ENCODE results near the gene JPH2. TPM values are rescaled to one million over a fixed set of nuclear protein-coding genes. Genes with fewer than 3 reads are reported as not detected.

The JPH2 gene
- total RNA-seq, 2 donors from 2014 or later, result 29.1 to 31.1 TPM

- no peak for DNase-seq (ENCODE audit: low spot score)
These were observed 119.3 kb downstream of the JPH2 start for GRCh38 chr20:44067650-44068081.

GRCh38 chr20:44066645-44067606, 120.1 kb downstream of the JPH2 start:
- no peak overlapping the region for H3K27ac ChIP-seq
- no peaks in the 10 kb centered on the region for H3K36me3 ChIP-seq
- no peaks in the 10 kb centered on the region for H3K9me3 ChIP-seq
- DNase-seq (ENCODE audit: low spot score), result no peak
- no peak overlapping the region for H3K4me3 ChIP-seq
- intact Hi-C loops (cut with DNase I), result no loop called here
- no peaks in the 10 kb centered on the region for H3K4me1 ChIP-seq (replicated peaks)
- no peaks in the 10 kb centered on the region for H3K27me3 ChIP-seq (replicated peaks; ENCODE audit: insufficient read depth)
- no peak for TF ChIP-seq POLR2AphosphoS5 (IDR thresholded peaks at IDR 0.05)
- no peak for TF ChIP-seq POLR2A (IDR thresholded peaks at IDR 0.05)
- TF ChIP-seq CTCF (IDR thresholded peaks at IDR 0.05), result no peak
- 86% methylated on average over 15 of the region's 15 CpGs for WGBS

More at GRCh38 chr20:44067650-44068081, 119.3 kb downstream of the JPH2 start:
- Histone ChIP-seq H3K9me3 (no peaks in the 10 kb centered on the region), H3K4me3 (no peak overlapping the region), H3K27ac (no peak overlapping the region), H3K36me3 (no peaks in the 10 kb centered on the region), H3K27me3 (replicated peaks; ENCODE audit: insufficient read depth) (no peaks in the 10 kb centered on the region), H3K4me1 (replicated peaks) (no peaks in the 10 kb centered on the region)
- WGBS, result 88% methylated on average over 9 of the region's 15 CpGs
- no peak for TF ChIP-seq CTCF (IDR thresholded peaks at IDR 0.05)
- no peak for TF ChIP-seq POLR2A (IDR thresholded peaks at IDR 0.05)
- no peak for TF ChIP-seq POLR2AphosphoS5 (IDR thresholded peaks at IDR 0.05)
- intact Hi-C loops (cut with DNase I), result no loop called here

- 93% methylated on average over 20 of the region's 20 CpGs for WGBS
- H3K4me3 ChIP-seq, result no peak overlapping the region
- no peaks in the 10 kb centered on the region for H3K27me3 ChIP-seq (replicated peaks; ENCODE audit: insufficient read depth)
- DNase-seq (ENCODE audit: low spot score), result no peak
- no peaks in the 10 kb centered on the region for H3K9me3 ChIP-seq
- no peaks in the 10 kb centered on the region for H3K36me3 ChIP-seq
- intact Hi-C loops (cut with DNase I), result no loop called here
- TF ChIP-seq CTCF (IDR thresholded peaks at IDR 0.05), result no peak
- TF ChIP-seq POLR2AphosphoS5 (IDR thresholded peaks at IDR 0.05), result no peak
- no peak for TF ChIP-seq POLR2A (IDR thresholded peaks at IDR 0.05)
- H3K27ac ChIP-seq, result no peak overlapping the region
- H3K4me1 ChIP-seq (replicated peaks), result no peaks in the 10 kb centered on the region
These were observed 121.3 kb downstream of the JPH2 start for GRCh38 chr20:44065401-44066340.

- TF ChIP-seq POLR2A (IDR thresholded peaks at IDR 0.05) (no peak), POLR2AphosphoS5 (IDR thresholded peaks at IDR 0.05) (no peak), CTCF (IDR thresholded peaks at IDR 0.05) (no peak)
- H3K9me3 ChIP-seq, result no peaks in the 10 kb centered on the region
- WGBS, result 93% methylated on average over 17 of the region's 17 CpGs
- no peaks in the 10 kb centered on the region for H3K4me1 ChIP-seq (replicated peaks)
- H3K27me3 ChIP-seq (replicated peaks; ENCODE audit: insufficient read depth), result no peaks in the 10 kb centered on the region
- H3K27ac ChIP-seq, result no peak overlapping the region
- intact Hi-C loops (cut with DNase I), result no loop called here
- no peak overlapping the region for H3K4me3 ChIP-seq
- no peak for DNase-seq (ENCODE audit: low spot score)
- H3K36me3 ChIP-seq, result no peaks in the 10 kb centered on the region
These were observed 122.2 kb downstream of the JPH2 start for GRCh38 chr20:44064501-44065400.
